Uterine smooth muscle cell (primary cell): ENCODE data around the gene SCGB1C2. TPM values are rescaled to one million over a fixed set of nuclear protein-coding genes. Genes with fewer than 3 reads are reported as not detected.

ENCODE experiments used
- total RNA-seq: library from RNA; depleted of rRNA; stranded (reverse); fragments of >200 nt; gene quantifications from 2 replicates; pipeline ENCODE4 v1.2.3, GENCODE V29; 2014

Gene SCGB1C2
- not detected in 2 replicates for total RNA-seq

GRCh38 chr17:137166-137807 lies at the start of gene SCGB1C2:
Gene SCGB1C2 (plus strand): TSS chr17:137569. CDS start chr17:137591, 22 bp downstream.

GRCh38 chr17:181245-182049 lies 44.1 kb downstream of the SCGB1C2 start, which contains the start of gene DOC2B:
Gene DOC2B (minus strand): TSS chr17:181650. CDS start chr17:181479, 171 bp downstream.

Other genes starting within 250 kb of the SCGB1C2 start
- gene DOC2B, start 44.1 kb downstream of the SCGB1C2 start, total RNA-seq: not detected in 2 replicates
- gene RPH3AL, start 215.2 kb downstream of the SCGB1C2 start, total RNA-seq: 3.4 and 4.2 TPM in 2 replicates